Measurements from ENCODE around the gene ZFAND3. TPM values are rescaled to one million over a fixed set of nuclear protein-coding genes. Genes with fewer than 3 reads are reported as not detected.
"Not testable (repeated sequence)": the region's sequence is repeated elsewhere in the genome, so short reads cannot be mapped to it uniquely, and the experiment has no call there.

ZFAND3 gene
- total RNA-seq, 1 donor from 2014 or later, result 32.7 TPM

GRCh38 chr6:37893257-37893656 is 73.7 kb downstream of the ZFAND3 start:
- no peak for TF ChIP-seq CTCF (IDR thresholded peaks at IDR 0.05)
- H3K4me1 ChIP-seq, result peaks cover 2 to 18% of the 10 kb centered on the region in 2 donors
- H3K36me3 ChIP-seq, result no peaks in the 10 kb centered on the region
- no peaks in the 10 kb centered on the region for H3K27me3 ChIP-seq
- no peak overlapping the region for H3K4me3 ChIP-seq
- intact Hi-C loops (cut with DNase I), result no loop called here
- DNase-seq (ENCODE audit: low spot score in 2 of 2), result no peak
- peaks cover 6 to 18% of the 10 kb centered on the region in 2 donors for H3K9me3 ChIP-seq
- H3K27ac ChIP-seq, result no peak overlapping the region

- DNase-seq (ENCODE audit: low spot score in 2 of 2); H3K36me3 ChIP-seq; H3K27ac ChIP-seq; H3K4me3 ChIP-seq; H3K27me3 ChIP-seq; intact Hi-C loops (cut with DNase I): not testable (repeated sequence)
- Histone ChIP-seq H3K9me3 (peaks cover 6 to 18% of the 10 kb centered on the region in 2 donors), H3K4me1 (peaks cover 2 to 15% of the 10 kb centered on the region in 2 donors)
Observed at GRCh38 chr6:37893734-37894133, 74.2 kb downstream of the ZFAND3 start.

DNA sequence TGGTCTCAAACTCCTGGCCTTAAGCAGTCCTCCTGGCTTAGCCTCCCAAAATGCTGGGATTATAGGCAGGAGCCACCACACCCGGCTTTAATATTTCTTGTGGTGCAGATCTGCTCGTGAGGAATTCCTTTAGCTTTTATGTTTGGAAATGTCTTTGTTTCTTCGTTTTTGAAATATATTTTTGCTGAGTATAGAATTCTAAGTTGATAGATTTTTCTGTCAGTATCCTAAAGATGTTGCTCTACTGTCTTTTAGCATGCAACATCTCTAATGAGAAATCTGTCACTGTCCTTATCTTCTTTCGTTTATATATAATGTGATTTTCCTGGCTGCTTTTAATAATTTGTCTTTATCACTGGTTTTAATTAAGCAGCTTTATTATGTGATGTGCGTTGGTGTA is 75.1 kb downstream of the ZFAND3 start:
- peaks cover 6 to 18% of the 10 kb centered on the region in 2 donors for H3K9me3 ChIP-seq
- H3K27ac ChIP-seq, result no peak overlapping the region
- intact Hi-C loops (cut with DNase I), result no loop called here
- H3K36me3 ChIP-seq, result no peaks in the 10 kb centered on the region
- peaks cover 0 to 6% of the 10 kb centered on the region in 2 donors for H3K4me1 ChIP-seq
- TF ChIP-seq CTCF (IDR thresholded peaks at IDR 0.05), result no peak
- H3K27me3 ChIP-seq, result no peaks in the 10 kb centered on the region
- DNase-seq (ENCODE audit: low spot score in 2 of 2), result no peak
- no peak overlapping the region for H3K4me3 ChIP-seq

- Histone ChIP-seq H3K36me3 (no peaks in the 10 kb centered on the region), H3K9me3 (peaks cover 6 to 18% of the 10 kb centered on the region in 2 donors), H3K27ac (no peak overlapping the region), H3K27me3 (no peaks in the 10 kb centered on the region), H3K4me1 (peaks cover 0 to 6% of the 10 kb centered on the region in 2 donors), H3K4me3 (no peak overlapping the region)
- DNase-seq (ENCODE audit: low spot score in 2 of 2), result no peak
- no peak for TF ChIP-seq CTCF (IDR thresholded peaks at IDR 0.05)
- intact Hi-C loops (cut with DNase I), result no loop called here
Observed at GRCh38 chr6:37897321-37897720, 77.8 kb downstream of the ZFAND3 start.

GRCh38 chr6:37897818-37898515 is 78.4 kb downstream of the ZFAND3 start:
- Histone ChIP-seq H3K4me1 (peaks cover 0 to 6% of the 10 kb centered on the region in 2 donors), H3K9me3 (peaks cover 6 to 18% of the 10 kb centered on the region in 2 donors), H3K4me3 (no peak overlapping the region), H3K27ac (no peak overlapping the region), H3K36me3 (no peaks in the 10 kb centered on the region), H3K27me3 (no peaks in the 10 kb centered on the region)
- TF ChIP-seq CTCF (IDR thresholded peaks at IDR 0.05), result no peak
- no peak for DNase-seq (ENCODE audit: low spot score in 2 of 2)
- intact Hi-C loops (cut with DNase I), result no loop called here

DNA sequence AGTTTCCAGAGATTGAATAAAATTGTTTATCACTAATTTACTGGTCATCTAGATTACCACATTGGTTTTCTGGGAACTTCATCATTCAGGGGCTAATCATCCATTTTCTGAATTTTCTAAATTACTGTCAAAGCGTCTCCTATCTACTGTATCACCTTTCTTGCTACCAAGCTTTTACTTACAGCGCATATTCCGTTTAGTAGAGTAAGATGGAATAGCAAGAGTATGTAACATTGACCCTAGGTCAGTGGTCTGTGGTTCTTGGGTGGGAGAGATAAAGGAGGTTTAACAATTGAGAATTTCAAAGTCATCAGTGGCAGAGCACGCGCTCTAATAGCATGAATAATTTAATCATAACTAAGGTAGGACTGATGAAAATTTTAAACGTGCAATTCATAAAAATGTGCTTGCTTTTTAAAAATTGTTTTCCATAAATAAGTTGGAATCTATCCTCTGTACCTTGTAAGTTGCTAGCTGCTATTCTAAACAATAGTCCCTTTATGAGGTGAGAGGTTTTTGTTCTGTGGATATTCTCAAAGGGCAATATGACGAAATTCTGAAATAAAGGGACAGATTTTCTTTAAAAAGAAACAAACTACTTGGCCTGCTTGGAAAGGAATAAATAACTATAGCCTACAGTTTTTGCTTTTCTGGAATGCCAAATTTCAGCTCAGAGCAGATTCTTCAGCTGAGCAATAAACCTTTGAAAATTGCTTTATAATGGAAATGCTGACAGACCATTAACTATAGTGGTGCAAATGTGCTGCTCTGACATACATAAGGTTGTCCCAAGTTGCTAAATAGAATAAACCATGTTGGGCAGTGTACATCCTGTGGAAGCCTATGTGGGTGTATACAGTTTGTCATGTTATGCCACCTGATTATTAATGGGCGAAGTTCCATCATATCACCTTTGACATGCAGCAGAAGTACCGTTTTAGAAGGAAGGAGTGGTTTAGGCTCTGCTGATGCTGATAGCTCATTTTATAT is 84.1 kb downstream of the ZFAND3 start:
- H3K36me3 ChIP-seq, result no peaks in the 10 kb centered on the region
- H3K4me3 ChIP-seq, result no peak overlapping the region
- no peak for DNase-seq (ENCODE audit: low spot score in 2 of 2)
- intact Hi-C loops (cut with DNase I), result no loop called here
- peaks cover 0 to 2% of the 10 kb centered on the region in 2 donors for H3K4me1 ChIP-seq
- no peak for TF ChIP-seq CTCF (IDR thresholded peaks at IDR 0.05)
- H3K27me3 ChIP-seq, result no peaks in the 10 kb centered on the region
- no peak overlapping the region for H3K27ac ChIP-seq
- no peaks in the 10 kb centered on the region for H3K9me3 ChIP-seq

All from ascending aorta (tissue), 2 donors.